AG04450 (cell line): Measurements from ENCODE around the gene CPT1A. TPM values are rescaled to one million over a fixed set of nuclear protein-coding genes. Genes with fewer than 3 reads are reported as not detected.

Experiments
- CTCF ChIA-PET: fragments of 300-600, 350-600 bp; formaldehyde crosslinking; extraction: SDS; loops from one replicate; lab custom pipeline; 2022; ENCODE audit warnings: antibody characterized with exemption, inconsistent platforms; lab: Charles Lee
- POLR2A ChIA-PET: fragments of 350-600 bp; formaldehyde crosslinking; extraction: SDS; loops from one replicate; lab custom pipeline; 2021; ENCODE audit warnings: antibody characterized with exemption, inconsistent platforms; lab: Yijun Ruan, JAX
- DNase-seq: peaks from one replicate; pipeline ENCODE4 v3.0.0-alpha.2; 2011; ENCODE audit warnings: low read depth, low spot score
- H3K27ac ChIP-seq: one replicate; pipeline ENCODE4 v1.5.1; 2012; ENCODE audit warnings: low read depth, low read length, control low read depth
- H3K27me3 ChIP-seq: one replicate; pipeline ENCODE4 v1.6.0; 2012; ENCODE audit warnings: low read length; ENCODE audit not compliant: control insufficient read depth, insufficient read depth
- H3K4me3 ChIP-seq: 2 replicates; pipeline ENCODE4 v1.5.1; 2011; ENCODE audit warnings: mild to moderate bottlenecking, low read depth, low read length, control low read depth
- H3K9me3 ChIP-seq: 2 replicates; pipeline ENCODE4 v1.5.1; 2012; ENCODE audit warnings: low read length; ENCODE audit not compliant: control insufficient read depth, insufficient read depth
- CTCF ChIP-seq: IDR thresholded peaks from 2 replicates; pipeline ENCODE4 v1.5.1; 2011; ENCODE audit warnings: low read depth, low read length, control low read depth, inconsistent platforms
- polyA plus RNA-seq: library from polyadenylated mRNA; depleted of rRNA; stranded (reverse); fragments of >200 nt; gene quantifications from 2 replicates; pipeline ENCODE4 v1.2.3, GENCODE V29; 2011

Gene CPT1A
- polyA plus RNA-seq, 1 experiment = 12.4 TPM

GRCh38 chr11:68844376-68844775 lies 2.7 kb upstream of the CPT1A start:
- no peak for TF ChIP-seq CTCF
- no peak for DNase-seq
- CTCF ChIA-PET = no interaction called here
- POLR2A ChIA-PET = no interaction called here
- Histone ChIP-seq H3K9me3 (no peaks in the 10 kb centered on the region), H3K4me3 (no peak overlapping the region), H3K27me3 (peaks cover 12% of the 10 kb centered on the region), H3K27ac (no peak overlapping the region)

- ChIA-PET POLR2A (interaction anchor here (0.7 to 1.1 kb wide), 2 partner anchors 10 to 208 kb away, joined by 5 to 7 read pairs; no protein-coding TSS in a partner anchor), CTCF (interaction anchor here (0.6 kb wide), 1 partner anchor 1667 kb away, joined by 12 read pairs; no protein-coding TSS in a partner anchor)
- Histone ChIP-seq H3K9me3 (no peaks in the 10 kb centered on the region), H3K27ac (no peak overlapping the region), H3K27me3 (peaks cover 12% of the 10 kb centered on the region), H3K4me3 (peak overlapping the region; percentile 50)
- 0 out of 2 replicates have a peak, but pooled peaks have one; percentile 16 for TF ChIP-seq CTCF
- no peak for DNase-seq
These were observed 2.1 kb upstream of the CPT1A start for GRCh38 chr11:68843703-68844312.

- no peak overlapping the region for H3K27ac ChIP-seq
- DNase-seq = no peak
- H3K9me3 ChIP-seq = no peaks in the 10 kb centered on the region
- CTCF ChIA-PET = interaction anchor here (0.6 kb wide), 1 partner anchor 1666 kb away, joined by 12 read pairs; no protein-coding TSS in a partner anchor
- POLR2A ChIA-PET = interaction anchor here (0.7 to 1.1 kb wide), 2 partner anchors 10 to 207 kb away, joined by 5 to 7 read pairs; no protein-coding TSS in a partner anchor
- H3K4me3 ChIP-seq = peak overlapping the region; percentile 50
- TF ChIP-seq CTCF = no peak
- H3K27me3 ChIP-seq = peaks cover 12% of the 10 kb centered on the region
These were observed 1.4 kb upstream of the CPT1A start for GRCh38 chr11:68843052-68843561.

- Histone ChIP-seq H3K27ac (no peak overlapping the region), H3K9me3 (no peaks in the 10 kb centered on the region), H3K27me3 (peaks cover 7% of the 10 kb centered on the region), H3K4me3 (peak overlapping the region; percentile 50)
- ChIA-PET POLR2A (interaction anchor here (1.1 kb wide), 1 partner anchor 11 kb away, joined by 5 read pairs; no protein-coding TSS in a partner anchor), CTCF (no interaction called here)
- DNase-seq = no peak
- no peak for TF ChIP-seq CTCF
These were observed 823 bp upstream of the CPT1A start for GRCh38 chr11:68842427-68843051.
